ENCODE measurements around the gene POMGNT2. TPM values are rescaled to one million over a fixed set of nuclear protein-coding genes. Genes with fewer than 3 reads are reported as not detected.
A peak's percentile ranks its signal among the peaks of the same experiment; 100 is the strongest.

POMGNT2 gene
- total and polyA plus RNA-seq, 2 of the 8 experiments (the other 6 are each of a cell fraction or from before 2014, with no cell fraction given) = 13.6 to 35.7 TPM

DNA sequence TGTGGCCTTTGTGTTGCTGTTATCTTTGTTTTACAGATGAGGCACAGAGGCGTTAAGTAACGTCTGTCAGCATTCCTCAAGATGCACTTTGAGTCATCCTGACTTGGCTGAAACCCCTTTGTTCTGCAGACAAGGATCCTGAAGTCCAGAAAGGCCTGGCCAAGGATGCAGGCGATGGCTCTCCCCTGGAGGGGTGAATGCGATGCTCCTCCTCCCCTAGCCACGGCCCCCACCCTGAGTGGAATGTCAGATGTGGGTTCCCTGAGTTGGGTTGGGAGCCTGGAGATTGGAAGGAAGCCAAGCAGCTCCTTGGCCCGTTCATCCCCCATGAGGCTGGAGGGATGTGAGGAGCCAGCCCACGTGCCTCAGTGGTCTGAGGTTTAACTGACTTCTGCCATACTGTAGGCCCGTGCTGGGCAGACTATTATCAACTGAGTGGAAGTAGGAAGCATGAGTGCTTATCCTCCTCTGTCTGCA lies 43.3 kb downstream of the POMGNT2 start:
- H2BK120ac ChIP-seq (replicated peaks; ENCODE audit: low read depth, low read length) = no peak overlapping the region
- H3K4me1 ChIP-seq (replicated peaks in 1 of 4; ENCODE audit: control insufficient read depth in 3 of 4, insufficient read depth in 4 of 4, low read length in 3 of 4) = peaks cover 0 to 3% (median 0%) of the 10 kb centered on the region in 4 experiments; a peak in 1 of 7 replicates
- peaks cover 3 to 21% of the 10 kb centered on the region in 2 experiments; a peak in 2 of 4 replicates for H3K9me3 ChIP-seq (ENCODE audit: insufficient read depth in 2 of 2, low read depth in 1 of 2, low read length in 1 of 2)
- no peaks in the 10 kb centered on the region for H3K79me1 ChIP-seq (ENCODE audit: low read depth, low read length)
- no peaks in the 10 kb centered on the region for H3K79me2 ChIP-seq (ENCODE audit: control insufficient read depth in 1 of 2, insufficient read depth in 2 of 2, low read length in 2 of 2)
- no peak overlapping the region for H3K56ac ChIP-seq (replicated peaks; ENCODE audit: insufficient read length, low read depth, low read length)
- H3K4me2 ChIP-seq (ENCODE audit: insufficient read depth in 1 of 2, low read depth in 2 of 2, low read length in 2 of 2) = no peak overlapping the region
- H4K91ac ChIP-seq (replicated peaks; ENCODE audit: insufficient read length, low read length) = no peak overlapping the region
- no peak overlapping the region for H3K4me3 ChIP-seq (ENCODE audit: extremely low read depth in 1 of 4, insufficient read depth in 2 of 4, low read depth in 3 of 4, low read length in 4 of 4)
- H4K5ac ChIP-seq (ENCODE audit: insufficient read length, low read depth, low read length) = no peak overlapping the region
- no peaks in the 10 kb centered on the region for H4K20me1 ChIP-seq (replicated peaks in 1 of 2; ENCODE audit: control insufficient read depth in 1 of 2, insufficient read depth in 2 of 2, low read length in 2 of 2)
- H3K23ac ChIP-seq (ENCODE audit: insufficient read length) = no peak overlapping the region
- H3K27ac ChIP-seq (ENCODE audit: low read depth, low read length) = no peak overlapping the region
- H3K36me3 ChIP-seq (ENCODE audit: control insufficient read depth in 2 of 4, insufficient read depth in 4 of 4, low read length in 3 of 4) = peaks cover 0 to 4% (median 2%) of the 10 kb centered on the region in 4 experiments; a peak in 3 of 8 replicates
- no peak overlapping the region for H2AFZ ChIP-seq (ENCODE audit: low read length)
- H2BK20ac ChIP-seq (ENCODE audit: low read length) = no peak overlapping the region
- 80% methylated on average over 8 of the region's 8 CpGs; no CpG with 5 or more reads in 1 of the 2 experiments for WGBS, 2 experiments (ENCODE audit: extremely low coverage in 1 of 2, insufficient coverage in 1 of 2, insufficient read length in 1 of 2, insufficient replicate concordance in 2 of 2, low coverage in 1 of 2, low lambda C conversion rate in 2 of 2, missing lambda C conversion rate in 1 of 2)
- H4K8ac ChIP-seq (ENCODE audit: extremely low read depth, insufficient read depth, low read length) = no peak overlapping the region
- no peak overlapping the region for H2BK15ac ChIP-seq (ENCODE audit: low read length)
- FAIRE-seq (no peak), DNase-seq (ENCODE audit: low read depth in 1 of 2, low spot score in 2 of 2) (peak in 1 of 2 experiments; percentile 23)
- 0 out of 2 replicates have a peak overlapping the region, but pooled peaks have one; percentile 27 for H2BK12ac ChIP-seq (ENCODE audit: low read depth, low read length)
- H3K23me2 ChIP-seq (ENCODE audit: low read depth, low read length) = no peaks in the 10 kb centered on the region
- H3K18ac ChIP-seq (ENCODE audit: extremely low read depth, low read length) = no peak overlapping the region; the same call in 1 of the 2 replicates
- ChIA-PET CTCF (ENCODE audit: partially characterized antibody) (interaction anchor here (1.1 to 1.4 kb wide), 2 partner anchors 9 to 101 kb away, joined by 4 to 6 read pairs; no protein-coding TSS in a partner anchor), POLR2A (ENCODE audit: partially characterized antibody) (no interaction called here)
- no peak overlapping the region for H2BK5ac ChIP-seq (ENCODE audit: low read depth, low read length)
- H2AK5ac ChIP-seq (ENCODE audit: low read depth, low read length) = peak overlapping the region; percentile 75; the same call in 1 of the 2 replicates
- no peaks in the 10 kb centered on the region for H3K27me3 ChIP-seq (replicated peaks in 1 of 4; ENCODE audit: control insufficient read depth in 3 of 4, extremely low read depth in 1 of 4, insufficient read depth in 3 of 4, low read length in 3 of 4)
- TF ChIP-seq KDM4A (IDR thresholded peaks at IDR 0.05; ENCODE audit: low read depth, low read length, severe bottlenecking) (no peak), HDAC6 (IDR thresholded peaks at IDR 0.05; ENCODE audit: low read depth, low read length) (no peak), TBP (IDR thresholded peaks at IDR 0.05; ENCODE audit: low read depth, low read length) (no peak), CBX8 (IDR thresholded peaks at IDR 0.05; ENCODE audit: borderline replicate concordance, low read depth, low read length) (no peak), FOSL1 (IDR thresholded peaks at IDR 0.05; ENCODE audit: insufficient read depth, low read depth, low read length) (no peak), MAFK (IDR thresholded peaks at IDR 0.05; ENCODE audit: low read depth, low read length) (no peak)
- H3K4ac ChIP-seq (replicated peaks; ENCODE audit: insufficient read length, low read depth, low read length) = no peak overlapping the region
- no peak overlapping the region for H3K14ac ChIP-seq (ENCODE audit: insufficient read length)
- no peak overlapping the region for H3K9ac ChIP-seq (replicated peaks in 1 of 4; ENCODE audit: extremely low read depth in 1 of 4, low read depth in 3 of 4, low read length in 3 of 4)
